HG03060 (cell line): Measurements from ENCODE around the gene AMACR.
"Not testable (repeated sequence)": the region's sequence is repeated elsewhere in the genome, so short reads cannot be mapped to it uniquely, and the experiment has no call there.

Source experiments
- ATAC-seq: cut with Tn5 transposase; IDR thresholded peaks from one replicate; pipeline ENCODE4 v1.9.1; 2021; ENCODE audit warnings: low read depth, moderate number of reproducible peaks; ENCODE audit not compliant: unreplicated experiment

The AMACR gene

DNA sequence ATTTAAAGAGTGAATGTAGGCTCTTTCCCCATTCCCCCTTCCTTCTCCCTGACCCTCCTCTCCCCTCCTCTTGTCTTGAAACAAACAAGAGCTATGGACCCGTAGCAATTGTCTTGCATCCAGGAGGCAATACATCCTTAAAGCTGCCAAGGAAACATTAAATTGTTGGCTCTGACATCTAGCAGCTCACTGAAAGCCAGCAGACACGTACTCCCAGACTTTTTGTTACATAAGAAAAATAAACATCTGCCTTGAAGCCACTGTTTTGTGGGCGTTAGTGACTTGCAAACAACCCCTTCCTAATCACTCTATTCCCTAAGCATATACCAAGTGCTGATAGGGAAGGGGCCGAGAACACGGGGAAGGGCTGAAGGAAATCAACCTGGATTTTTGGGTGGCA is 32.0 kb downstream of the AMACR start:
- ATAC-seq = no peak

DNA sequence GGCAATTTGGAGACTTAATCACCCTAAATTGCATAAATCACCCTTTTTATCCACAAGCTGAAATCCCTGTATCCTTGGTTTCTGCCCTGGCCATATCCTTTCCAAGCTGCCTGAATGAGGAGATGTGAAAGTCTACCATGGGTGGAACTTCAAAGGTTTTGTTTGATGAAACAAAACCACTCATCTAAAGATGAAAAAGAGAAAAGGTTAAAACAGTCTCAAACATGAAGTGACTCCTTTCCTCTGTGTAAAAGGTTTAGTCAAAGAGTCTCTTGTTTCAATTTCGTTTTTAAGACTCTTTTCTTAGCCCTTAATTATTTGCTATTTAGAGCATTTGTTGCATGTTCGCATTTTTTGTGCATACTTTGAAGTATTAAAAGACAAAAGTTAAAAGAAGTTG is 34.6 kb downstream of the AMACR start:
- no peak for ATAC-seq

DNA sequence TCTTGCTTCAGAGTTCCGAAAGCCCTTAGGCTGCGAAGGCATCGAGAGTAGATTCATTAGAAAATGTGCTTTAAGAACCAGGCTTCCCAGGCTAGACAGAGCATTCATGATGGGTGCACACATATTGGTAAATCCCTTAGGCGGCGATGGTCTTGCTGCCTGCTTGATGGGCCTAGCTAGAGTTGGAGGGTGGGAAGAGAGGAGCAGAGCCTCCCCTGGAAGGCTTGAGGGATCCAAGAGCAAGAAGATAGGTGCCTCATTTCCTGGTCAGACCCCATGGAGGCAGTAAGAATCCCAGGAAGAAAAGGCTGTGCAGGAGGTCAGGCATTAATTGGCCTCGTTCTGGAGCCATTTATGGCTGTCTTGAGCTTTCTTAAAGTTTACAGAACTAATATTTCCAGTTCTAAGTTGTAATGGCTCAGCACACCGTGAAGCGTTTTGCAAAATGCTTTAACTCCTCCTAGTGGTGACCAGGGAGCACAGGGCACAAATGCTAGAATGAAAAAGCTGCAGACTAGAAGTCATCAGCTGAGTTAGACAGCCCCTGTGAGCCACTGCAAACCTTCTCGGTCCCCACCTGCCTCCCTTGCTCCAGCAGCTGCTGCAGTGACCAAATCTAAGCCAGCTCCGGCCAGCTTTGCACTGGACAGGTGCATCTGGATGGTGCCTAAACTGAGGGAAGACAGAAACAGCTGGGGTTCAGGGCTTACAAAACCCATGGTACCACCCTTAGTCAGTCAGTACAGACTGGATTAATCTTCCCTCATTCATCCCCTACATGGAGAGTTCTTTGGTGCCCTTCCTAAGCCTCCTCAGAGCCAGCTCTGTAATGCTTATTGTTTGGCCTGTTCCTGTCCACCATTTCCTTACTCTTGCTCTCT is 38.0 kb downstream of the AMACR start:
- no peak for ATAC-seq

DNA sequence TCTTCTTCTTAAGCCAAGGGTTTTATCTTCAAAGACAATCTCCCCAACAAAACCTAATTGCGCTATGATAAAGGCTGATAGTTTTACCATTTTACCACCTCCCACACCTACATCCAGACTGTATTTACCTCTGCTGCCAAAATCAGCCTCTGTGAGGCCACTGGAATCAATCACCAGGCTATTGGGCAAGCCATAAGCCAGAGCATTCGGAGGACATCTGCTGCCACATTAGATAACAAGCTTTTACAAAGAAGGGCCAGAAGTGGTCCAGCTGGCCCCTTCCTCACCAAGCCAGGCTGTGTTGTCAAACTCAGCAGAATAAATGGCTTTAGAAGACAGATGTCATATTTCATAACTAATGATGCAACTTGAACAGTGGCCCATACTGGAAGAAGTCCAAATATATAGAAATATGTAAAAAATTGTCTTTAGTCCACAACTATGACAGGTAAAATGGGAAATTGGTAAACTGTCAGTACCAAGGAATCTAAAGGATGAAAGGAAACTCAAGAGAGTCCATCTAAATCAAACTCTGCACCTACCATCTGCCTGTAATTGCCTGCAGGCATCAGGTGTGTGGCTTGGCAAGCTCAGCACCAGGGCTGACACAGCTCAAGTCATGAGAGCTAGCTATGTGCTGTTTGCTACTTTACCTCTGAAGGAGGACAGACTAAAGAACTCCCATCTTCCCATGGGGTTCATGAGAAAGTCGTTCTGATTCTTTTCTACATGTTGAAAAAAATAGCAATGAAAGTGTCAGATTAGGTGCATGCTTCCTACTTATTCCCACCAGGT is 39.4 kb downstream of the AMACR start:
- ATAC-seq = no peak

DNA sequence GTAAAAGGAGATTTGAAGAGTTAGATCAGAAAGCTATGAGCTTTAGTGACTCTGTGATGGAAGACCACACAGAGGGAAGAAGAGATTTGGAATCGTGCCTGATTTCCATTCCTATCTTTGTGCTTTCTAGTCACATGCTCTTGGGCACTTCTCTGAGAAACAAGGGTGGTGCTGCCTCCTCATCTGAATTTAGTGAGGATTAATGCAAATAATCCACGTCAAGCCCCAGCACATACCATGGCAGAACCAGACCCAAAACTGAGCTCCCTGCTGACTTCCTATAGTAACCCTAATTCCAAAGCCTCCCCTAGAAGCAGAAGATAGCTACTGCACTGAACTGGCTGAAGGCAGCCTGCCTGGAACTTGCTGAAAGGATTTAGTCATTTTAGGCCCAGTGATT is 41.0 kb downstream of the AMACR start:
- ATAC-seq = no peak

DNA sequence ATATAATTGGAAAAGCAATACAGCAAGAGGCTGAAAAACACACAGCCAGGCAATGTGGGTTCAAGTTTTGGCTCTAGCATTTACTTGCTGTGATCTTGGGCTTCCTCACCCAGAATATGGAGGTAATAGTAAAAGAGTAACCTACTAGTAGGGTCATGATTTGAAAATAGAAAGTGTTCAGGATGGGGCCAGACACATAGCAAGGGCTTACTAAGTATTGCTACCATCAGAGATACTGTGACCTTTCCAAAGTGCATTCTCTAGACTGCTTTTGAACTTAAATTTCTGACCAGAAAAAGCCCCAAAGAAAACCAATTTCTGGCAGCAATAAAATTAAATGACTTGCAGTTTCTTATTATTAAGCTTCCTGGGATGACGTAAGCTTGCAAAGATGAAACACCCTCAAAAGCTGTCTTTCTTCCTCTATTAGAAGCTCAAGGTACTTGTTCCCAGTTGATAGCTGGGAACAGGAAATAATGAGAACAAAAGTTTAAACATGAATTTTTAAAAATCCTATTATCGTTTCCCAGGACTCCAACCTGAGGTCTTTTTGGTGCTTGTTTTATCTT is 43.6 kb downstream of the AMACR start:
- no peak for ATAC-seq

DNA sequence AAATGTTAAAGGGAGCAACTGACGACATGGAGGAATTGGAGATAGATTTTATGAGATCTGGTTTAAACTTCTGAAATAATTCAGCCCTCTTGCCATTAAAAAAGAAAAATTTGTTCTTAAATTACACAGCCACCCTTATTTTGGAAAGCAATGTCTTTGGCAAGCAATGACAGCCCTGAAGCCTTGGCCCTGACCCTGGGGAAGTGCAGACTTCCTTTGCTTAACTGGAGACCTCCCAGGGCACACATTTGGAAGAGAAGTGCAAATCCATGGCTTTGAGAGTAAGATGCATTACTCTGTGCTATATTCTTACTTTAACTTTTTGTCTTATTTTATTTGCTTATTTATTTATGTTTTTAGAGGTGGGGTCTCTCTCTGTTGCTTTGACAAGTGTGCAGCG is 49.7 kb downstream of the AMACR start:
- no peak for ATAC-seq

DNA sequence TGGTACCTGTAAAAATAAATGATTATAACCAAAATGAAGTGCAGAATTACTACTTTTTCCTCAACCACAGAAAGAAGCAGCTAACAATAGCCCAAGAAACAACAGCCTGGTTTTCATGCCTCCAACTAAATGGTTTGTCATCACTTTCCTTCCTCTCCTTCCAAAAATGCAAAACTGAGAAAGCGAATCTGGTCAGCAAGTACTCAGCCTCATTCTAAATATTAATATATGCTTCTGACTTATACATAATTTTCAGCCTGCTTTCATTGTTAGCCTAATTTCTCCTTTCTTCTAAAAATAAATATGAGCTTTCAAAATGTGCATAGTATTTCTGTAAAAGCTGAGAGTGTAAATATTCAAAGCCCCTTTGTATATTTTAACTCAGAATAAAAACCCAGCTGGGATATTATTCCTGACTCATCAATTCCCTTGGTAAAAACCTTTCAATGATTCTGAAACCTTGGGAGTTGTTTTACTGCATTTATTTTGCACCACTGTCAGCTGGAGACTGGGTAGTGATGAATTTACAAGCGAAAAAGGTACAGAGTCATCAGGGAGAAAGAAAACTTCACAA is 50.2 kb downstream of the AMACR start:
- no peak for ATAC-seq

DNA sequence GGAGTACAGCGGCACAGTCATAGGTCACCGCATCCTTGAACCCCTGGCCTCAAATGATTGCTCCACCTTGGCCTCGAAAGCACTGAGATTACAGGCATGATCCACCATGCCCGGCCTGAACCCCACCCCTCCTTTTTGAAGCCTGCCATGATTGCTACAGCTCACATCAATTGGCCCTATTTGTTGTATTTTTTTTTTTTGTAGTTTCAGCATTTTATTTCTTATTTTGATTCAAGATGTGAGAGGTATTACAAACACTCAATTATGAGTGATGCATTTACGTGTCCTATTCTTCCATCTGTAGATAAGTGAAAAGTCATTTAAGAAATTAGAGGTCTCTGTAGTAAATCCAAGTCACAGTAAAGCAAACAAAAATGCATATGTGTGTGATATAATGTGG is 55.7 kb downstream of the AMACR start:
- not testable (repeated sequence) for ATAC-seq

DNA sequence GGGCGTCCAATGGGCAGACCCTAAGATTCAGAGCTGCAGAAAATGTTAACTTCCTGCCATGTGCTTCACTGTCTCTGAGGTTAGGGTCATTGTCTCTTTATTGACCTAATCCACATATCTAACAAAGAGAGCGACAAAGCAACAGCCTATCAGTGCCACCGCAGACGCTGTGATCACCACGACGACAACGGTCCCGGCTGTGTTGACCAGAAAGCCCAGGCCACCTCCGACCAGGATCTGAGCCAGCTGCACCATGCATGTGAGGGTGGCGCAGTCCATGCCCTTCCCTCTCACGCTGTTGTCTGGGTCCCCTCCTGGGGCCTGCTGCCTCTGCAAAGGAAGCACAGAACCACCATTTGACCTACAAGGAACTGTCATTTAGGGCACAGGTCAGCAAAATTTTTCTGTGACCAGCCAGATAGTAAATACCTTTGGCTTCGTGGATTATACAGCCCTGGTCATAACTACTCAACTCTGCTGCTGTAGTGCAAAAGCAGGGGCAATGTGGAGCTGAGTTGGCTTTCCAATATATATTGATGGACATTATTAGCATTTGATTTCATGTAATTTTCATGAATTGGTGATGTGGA is 63.2 kb downstream of the AMACR start:
- ATAC-seq = no peak

DNA sequence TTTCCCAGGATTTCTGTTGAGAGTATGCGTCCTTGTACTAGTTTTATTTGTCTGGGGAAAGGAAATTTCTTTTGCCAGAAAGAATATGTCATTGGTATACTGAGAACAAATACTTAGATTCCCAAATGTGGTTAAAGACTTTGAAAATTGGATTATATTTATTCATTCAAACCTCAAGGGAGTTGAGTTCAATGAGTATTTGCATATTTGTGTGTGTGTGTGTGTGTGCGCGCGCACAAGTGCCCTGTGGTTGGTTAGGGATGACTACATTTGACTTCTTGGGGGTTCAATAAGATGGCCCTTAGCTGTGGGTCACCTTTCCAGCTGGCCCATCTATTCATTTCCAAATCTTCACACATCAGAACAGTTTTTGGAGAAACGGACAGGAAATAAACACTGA is 66.8 kb downstream of the AMACR start:
- ATAC-seq = no peak

DNA sequence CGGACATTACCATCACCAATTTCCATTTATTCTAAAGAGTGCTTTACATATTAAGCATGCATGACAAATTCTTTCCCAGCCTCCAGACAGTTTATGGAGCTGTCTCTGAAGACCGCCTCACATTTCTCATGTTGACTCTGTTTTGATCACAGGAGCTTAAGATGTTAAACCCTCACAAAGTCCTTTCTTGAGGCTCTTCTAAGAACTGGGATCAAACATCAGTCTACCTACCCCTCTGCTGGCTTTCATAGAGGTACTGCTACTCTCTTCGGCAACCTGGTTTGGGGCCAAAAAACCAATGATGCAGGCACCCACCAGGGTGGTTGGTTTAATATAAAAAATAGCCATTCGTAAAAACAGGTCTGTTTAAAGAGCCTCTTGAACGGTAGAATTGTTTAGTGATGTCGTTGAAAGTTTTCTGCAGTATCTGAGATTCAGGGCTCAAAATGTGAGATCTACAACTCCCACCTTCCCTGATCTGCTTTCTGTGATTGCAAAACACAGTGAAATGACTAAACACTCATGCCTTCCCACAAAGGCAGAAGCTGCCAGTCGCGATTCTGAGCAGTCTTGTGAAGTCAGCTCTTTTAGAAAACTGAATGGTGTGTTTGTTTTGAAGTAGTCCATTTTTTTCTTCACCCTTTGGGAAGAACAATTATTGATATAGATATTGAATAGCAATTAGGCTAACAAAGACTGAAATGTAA is 68.1 kb downstream of the AMACR start:
- no peak for ATAC-seq

DNA sequence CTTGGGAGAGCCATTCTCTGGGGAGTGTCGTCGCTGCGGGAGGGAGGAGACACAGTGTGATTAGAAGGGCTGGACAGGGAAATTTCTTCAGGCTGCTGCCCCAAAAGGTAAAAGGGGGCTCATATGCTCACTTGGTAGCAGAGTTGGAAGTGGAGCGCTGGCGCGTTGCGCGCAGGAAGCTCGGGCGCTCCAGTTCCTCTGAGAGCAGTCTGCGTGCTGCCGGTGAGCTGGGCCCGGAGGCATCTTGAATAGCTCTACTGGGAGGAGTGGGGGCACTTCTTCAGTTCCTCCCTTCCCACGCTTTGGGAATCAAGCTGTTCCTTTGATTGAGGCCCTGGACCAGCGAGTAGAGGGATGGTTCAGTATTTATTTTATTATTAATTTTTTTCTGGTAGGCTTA is 69.0 kb downstream of the AMACR start:
- no peak for ATAC-seq

DNA sequence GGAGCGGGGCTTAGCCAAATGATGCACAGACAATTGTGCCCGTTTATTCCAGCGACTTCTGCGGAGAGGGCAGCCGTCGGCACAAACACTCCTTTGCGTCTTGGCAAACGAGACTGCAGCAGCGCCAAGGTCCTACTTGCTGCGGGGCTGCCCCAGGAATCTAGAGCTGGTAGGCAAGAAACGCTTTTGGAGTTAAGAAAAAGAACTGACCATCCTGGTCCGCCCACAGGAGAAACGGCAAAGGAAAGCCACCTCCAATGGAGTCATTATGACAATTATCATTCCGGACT is 69.4 kb downstream of the AMACR start:
- no peak for ATAC-seq

DNA sequence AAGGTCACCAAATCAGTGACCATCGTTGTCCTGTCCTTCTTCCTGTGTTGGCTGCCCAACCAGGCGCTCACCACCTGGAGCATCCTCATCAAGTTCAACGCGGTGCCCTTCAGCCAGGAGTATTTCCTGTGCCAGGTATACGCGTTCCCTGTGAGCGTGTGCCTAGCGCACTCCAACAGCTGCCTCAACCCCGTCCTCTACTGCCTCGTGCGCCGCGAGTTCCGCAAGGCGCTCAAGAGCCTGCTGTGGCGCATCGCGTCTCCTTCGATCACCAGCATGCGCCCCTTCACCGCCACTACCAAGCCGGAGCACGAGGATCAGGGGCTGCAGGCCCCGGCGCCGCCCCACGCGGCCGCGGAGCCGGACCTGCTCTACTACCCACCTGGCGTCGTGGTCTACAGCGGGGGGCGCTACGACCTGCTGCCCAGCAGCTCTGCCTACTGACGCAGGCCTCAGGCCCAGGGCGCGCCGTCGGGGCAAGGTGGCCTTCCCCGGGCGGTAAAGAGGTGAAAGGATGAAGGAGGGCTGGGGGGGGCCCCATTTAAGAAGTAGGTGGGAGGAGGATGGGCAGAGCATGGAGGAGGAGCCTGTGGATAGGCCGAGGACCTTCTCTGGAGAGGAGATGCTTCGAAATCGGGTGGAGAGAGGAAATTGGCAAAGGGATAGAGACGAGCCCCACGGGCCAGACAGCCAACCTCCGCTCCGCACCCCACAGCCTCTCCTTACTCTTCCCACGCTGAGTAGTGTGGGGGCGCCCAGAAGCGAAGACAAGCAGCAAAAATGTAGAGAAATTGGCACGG is 69.9 kb downstream of the AMACR start:
- no peak for ATAC-seq

DNA sequence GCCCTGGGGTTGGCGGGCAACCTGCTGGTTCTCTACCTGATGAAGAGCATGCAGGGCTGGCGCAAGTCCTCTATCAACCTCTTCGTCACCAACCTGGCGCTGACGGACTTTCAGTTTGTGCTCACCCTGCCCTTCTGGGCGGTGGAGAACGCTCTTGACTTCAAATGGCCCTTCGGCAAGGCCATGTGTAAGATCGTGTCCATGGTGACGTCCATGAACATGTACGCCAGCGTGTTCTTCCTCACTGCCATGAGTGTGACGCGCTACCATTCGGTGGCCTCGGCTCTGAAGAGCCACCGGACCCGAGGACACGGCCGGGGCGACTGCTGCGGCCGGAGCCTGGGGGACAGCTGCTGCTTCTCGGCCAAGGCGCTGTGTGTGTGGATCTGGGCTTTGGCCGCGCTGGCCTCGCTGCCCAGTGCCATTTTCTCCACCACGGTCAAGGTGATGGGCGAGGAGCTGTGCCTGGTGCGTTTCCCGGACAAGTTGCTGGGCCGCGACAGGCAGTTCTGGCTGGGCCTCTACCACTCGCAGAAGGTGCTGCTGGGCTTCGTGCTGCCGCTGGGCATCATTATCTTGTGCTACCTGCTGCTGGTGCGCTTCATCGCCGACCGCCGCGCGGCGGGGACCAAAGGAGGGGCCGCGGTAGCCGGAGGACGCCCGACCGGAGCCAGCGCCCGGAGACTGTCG is 70.7 kb downstream of the AMACR start:
- ATAC-seq = no peak

DNA sequence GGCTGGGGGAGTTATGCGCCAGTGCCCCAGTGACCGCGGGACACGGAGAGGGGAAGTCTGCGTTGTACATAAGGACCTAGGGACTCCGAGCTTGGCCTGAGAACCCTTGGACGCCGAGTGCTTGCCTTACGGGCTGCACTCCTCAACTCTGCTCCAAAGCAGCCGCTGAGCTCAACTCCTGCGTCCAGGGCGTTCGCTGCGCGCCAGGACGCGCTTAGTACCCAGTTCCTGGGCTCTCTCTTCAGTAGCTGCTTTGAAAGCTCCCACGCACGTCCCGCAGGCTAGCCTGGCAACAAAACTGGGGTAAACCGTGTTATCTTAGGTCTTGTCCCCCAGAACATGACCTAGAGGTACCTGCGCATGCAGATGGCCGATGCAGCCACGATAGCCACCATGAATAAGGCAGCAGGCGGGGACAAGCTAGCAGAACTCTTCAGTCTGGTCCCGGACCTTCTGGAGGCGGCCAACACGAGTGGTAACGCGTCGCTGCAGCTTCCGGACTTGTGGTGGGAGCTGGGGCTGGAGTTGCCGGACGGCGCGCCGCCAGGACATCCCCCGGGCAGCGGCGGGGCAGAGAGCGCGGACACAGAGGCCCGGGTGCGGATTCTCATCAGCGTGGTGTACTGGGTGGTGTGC is 71.4 kb downstream of the AMACR start, which contains the start of gene RXFP3:
Gene RXFP3 (plus strand): TSS at position 6 of the 636 bp plus-strand sequence. CDS start 355 bp downstream, at position 361.
- ATAC-seq = no peak
